Uterus (tissue), 2 donors: ENCODE data around the gene DPP4.

ENCODE experiments used
- CTCF ChIP-seq, 4 experiments: fragments of 200-600 bp in 2 of 4; fragments of 450-650 bp in 2 of 4; sonication (generic) in 2 of 4; IDR thresholded peaks; one replicate each; pipeline ENCODE4 v1.5.1; 2016 to 2019; ENCODE audit warnings: antibody characterized with exemption in 4 of 4, mild to moderate bottlenecking in 2 of 4, moderate library complexity in 1 of 4
- POLR2A ChIP-seq, 2 donors: fragments of 450-650 bp; IDR thresholded peaks; one replicate each; pipeline ENCODE4 v1.6.1; 2016; ENCODE audit warnings: antibody characterized with exemption in 2 of 2, mild to moderate bottlenecking in 1 of 2, moderate library complexity in 1 of 2

DNA sequence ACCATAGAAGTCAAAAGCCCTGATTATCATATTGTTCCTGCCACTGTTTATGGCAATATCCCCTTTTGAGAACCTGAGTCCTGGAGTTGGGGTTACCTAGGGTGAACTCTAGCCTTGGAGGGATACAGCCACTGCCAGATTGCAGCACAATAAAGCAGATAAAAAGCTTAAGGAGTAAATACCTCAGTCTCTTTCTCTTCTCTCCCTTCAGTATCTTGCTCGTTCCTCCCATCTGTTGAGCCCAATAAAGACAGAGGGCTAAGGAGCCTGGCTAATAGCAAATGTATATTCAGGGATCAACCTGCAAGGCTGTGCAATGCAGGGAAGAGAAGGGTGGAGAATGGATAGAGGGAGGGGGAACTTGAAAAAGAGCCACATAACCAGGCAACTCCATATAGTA is 8.0 kb upstream of the DPP4 start:
- TF ChIP-seq CTCF (IDR thresholded peaks at IDR 0.05) (no peak), POLR2A (IDR thresholded peaks at IDR 0.05) (no peak)
